PC-9 (cell line): Measurements from ENCODE around the gene CWF19L2. TPM values are rescaled to one million over a fixed set of nuclear protein-coding genes. Genes with fewer than 3 reads are reported as not detected.

Source experiments
- BruUV-seq: library from RNA; stranded (reverse); fragments of 400-500 nt; replicated peaks from 2 replicates; lab custom pipeline; 2021; lab: Mats Ljungman, UMichigan
- CTCF ChIA-PET: fragments of 300-600 bp; sonication (Branson Sonifier 250); formaldehyde crosslinking; loops from one replicate; lab custom pipeline; 2022; ENCODE audit warnings: antibody characterized with exemption; lab: Charles Lee
- POLR2A ChIA-PET: fragments of 300-600 bp; sonication (Branson Sonifier 250); formaldehyde crosslinking; loops from one replicate; lab custom pipeline; 2022; ENCODE audit warnings: antibody characterized with exemption; ENCODE audit not compliant: unreplicated experiment; lab: Charles Lee
- DNase-seq, 2 experiments: peaks; one replicate each; pipeline versions ENCODE4 v3.0.0 to v3.0.0-alpha.2; 2015 to 2022; ENCODE audit warnings: mixed read lengths in 1 of 2
- H2AFZ ChIP-seq: fragments of 200-600 bp; sonication (generic); 2 replicates; pipeline ENCODE4 v1.8.1; 2017; ENCODE audit warnings: antibody characterized with exemption
- H3F3A ChIP-seq: fragments of 200-600 bp; sonication (generic); 2 replicates; pipeline ENCODE4 v1.8.1; 2017; ENCODE audit warnings: antibody characterized with exemption, mild to moderate bottlenecking, low read depth; ENCODE audit not compliant: insufficient read depth
- H3K27ac ChIP-seq: fragments of 200-600 bp; sonication (generic); 2 replicates; pipeline ENCODE4 v1.6.1; 2016; ENCODE audit warnings: mixed run types
- H3K27me3 ChIP-seq: fragments of 200-600 bp; sonication (generic); 2 replicates; pipeline ENCODE4 v1.6.1; 2016; ENCODE audit warnings: low read depth, mixed run types; ENCODE audit not compliant: insufficient read depth
- H3K36me3 ChIP-seq: fragments of 200-600 bp; sonication (generic); 2 replicates; pipeline ENCODE4 v1.6.1; 2016; ENCODE audit warnings: low read depth, mixed run types
- H3K4me1 ChIP-seq: fragments of 200-600 bp; sonication (generic); replicated peaks from 2 replicates; pipeline ENCODE4 v1.6.1; 2016; ENCODE audit warnings: mixed run types; ENCODE audit not compliant: insufficient read depth
- H3K4me2 ChIP-seq: fragments of 200-600 bp; sonication (generic); 2 replicates; pipeline ENCODE4 v1.6.1; 2017; ENCODE audit warnings: mixed run types
- H3K4me3 ChIP-seq: fragments of 200-600 bp; sonication (generic); 2 replicates; pipeline ENCODE4 v1.6.1; 2016; ENCODE audit warnings: mixed run types
- H3K79me2 ChIP-seq: fragments of 200-600 bp; sonication (generic); 2 replicates; pipeline ENCODE4 v1.6.1; 2017; ENCODE audit warnings: low read depth, mixed run types
- H3K9me2 ChIP-seq: fragments of 200-600 bp; sonication (generic); 2 replicates; pipeline ENCODE4 v1.8.1; 2017; ENCODE audit warnings: mild to moderate bottlenecking; ENCODE audit not compliant: insufficient read depth
- H3K9me3 ChIP-seq: fragments of 200-600 bp; sonication (generic); 2 replicates; pipeline ENCODE4 v1.8.1; 2016; ENCODE audit warnings: low read depth; ENCODE audit not compliant: insufficient read depth
- H4K20me1 ChIP-seq: fragments of 200-600 bp; sonication (generic); 2 replicates; pipeline ENCODE4 v1.8.1; 2017; ENCODE audit not compliant: insufficient read depth
- EZH2 ChIP-seq: fragments of 200-600 bp; sonication (generic); IDR thresholded peaks from 2 replicates; pipeline ENCODE4 v1.8.0; 2017; ENCODE audit warnings: antibody characterized with exemption, low read depth
- intact Hi-C: fragments of 100-400 bp; cut with micrococcal nuclease; formaldehyde crosslinking; loops from one replicate; pipeline ENCODE4 v1.10.0; 2022; ENCODE audit not compliant: unreplicated experiment
- total RNA-seq: library from RNA; stranded (reverse); gene quantifications from 2 replicates; pipeline ENCODE4 v1.2.3, GENCODE V29; 2021
- TF ChIP-seq, protein P1 (sequence below): fragments of 200-600 bp; sonication (generic); conservative IDR thresholded peaks from 2 replicates; pipeline ENCODE4 v1.6.1; 2017; ENCODE audit warnings: mixed run types, antibody characterized with exemption, mild to moderate bottlenecking, moderate library complexity

Gene CWF19L2
- total RNA-seq, 1 experiment from 2014 or later: 12.1 TPM

DNA sequence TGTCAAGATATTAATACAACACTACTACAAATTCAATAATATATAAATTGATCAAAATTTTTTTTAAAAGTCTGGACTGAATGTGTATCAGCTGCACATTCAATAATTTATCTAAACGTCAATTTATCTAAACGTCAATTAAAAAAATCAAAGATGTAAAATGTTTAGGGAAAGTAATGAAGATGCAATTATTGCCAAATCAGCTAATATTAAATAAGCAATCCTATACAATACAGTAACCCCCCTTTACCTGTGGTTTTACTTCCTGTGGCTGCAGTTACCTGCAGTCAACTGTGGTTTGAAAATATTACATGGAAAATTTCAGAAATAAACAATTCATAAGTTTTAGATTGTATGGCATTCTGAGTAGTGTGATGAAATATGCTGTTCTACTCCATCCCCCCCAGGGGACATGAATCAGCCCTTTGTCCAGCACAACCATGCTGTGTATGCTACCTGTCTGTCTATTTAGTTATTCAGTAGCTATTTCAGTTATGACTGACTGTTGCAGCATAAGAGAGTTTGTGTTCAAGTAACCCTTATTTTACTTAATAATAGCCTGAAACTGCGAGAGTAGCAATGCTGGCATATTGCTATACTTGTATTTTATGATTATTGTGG is 72.2 kb downstream of the CWF19L2 start:
- ChIA-PET CTCF (no interaction called here), POLR2A (no interaction called here)
- DNase-seq: peak; percentile 31 to 83
- intact Hi-C loops: no loop called here
- TF ChIP-seq EZH2: no peak
- TF ChIP-seq, protein P1, sequence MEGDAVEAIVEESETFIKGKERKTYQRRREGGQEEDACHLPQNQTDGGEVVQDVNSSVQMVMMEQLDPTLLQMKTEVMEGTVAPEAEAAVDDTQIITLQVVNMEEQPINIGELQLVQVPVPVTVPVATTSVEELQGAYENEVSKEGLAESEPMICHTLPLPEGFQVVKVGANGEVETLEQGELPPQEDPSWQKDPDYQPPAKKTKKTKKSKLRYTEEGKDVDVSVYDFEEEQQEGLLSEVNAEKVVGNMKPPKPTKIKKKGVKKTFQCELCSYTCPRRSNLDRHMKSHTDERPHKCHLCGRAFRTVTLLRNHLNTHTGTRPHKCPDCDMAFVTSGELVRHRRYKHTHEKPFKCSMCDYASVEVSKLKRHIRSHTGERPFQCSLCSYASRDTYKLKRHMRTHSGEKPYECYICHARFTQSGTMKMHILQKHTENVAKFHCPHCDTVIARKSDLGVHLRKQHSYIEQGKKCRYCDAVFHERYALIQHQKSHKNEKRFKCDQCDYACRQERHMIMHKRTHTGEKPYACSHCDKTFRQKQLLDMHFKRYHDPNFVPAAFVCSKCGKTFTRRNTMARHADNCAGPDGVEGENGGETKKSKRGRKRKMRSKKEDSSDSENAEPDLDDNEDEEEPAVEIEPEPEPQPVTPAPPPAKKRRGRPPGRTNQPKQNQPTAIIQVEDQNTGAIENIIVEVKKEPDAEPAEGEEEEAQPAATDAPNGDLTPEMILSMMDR: no peak
- peaks cover 33% of the 10 kb centered on the region for H3K4me1 ChIP-seq
- no peak overlapping the region for H2AFZ ChIP-seq
- no peaks in the 10 kb centered on the region for H3K9me3 ChIP-seq
- no peaks in the 10 kb centered on the region for H3K79me2 ChIP-seq
- H3K4me2 ChIP-seq: peak overlapping the region; percentile 42
- no peaks in the 10 kb centered on the region for H3K27me3 ChIP-seq
- H3K9me2 ChIP-seq: no peaks in the 10 kb centered on the region
- no TSS peak for BruUV-seq
- H3K36me3 ChIP-seq: peaks cover 5% of the 10 kb centered on the region; the same call in 1 of the 2 replicates
- H3K27ac ChIP-seq: peak overlapping the region; percentile 79
- peaks cover 11% of the 10 kb centered on the region; the same call in 1 of the 2 replicates for H3F3A ChIP-seq
- H3K4me3 ChIP-seq: no peak overlapping the region
- no peaks in the 10 kb centered on the region for H4K20me1 ChIP-seq

DNA sequence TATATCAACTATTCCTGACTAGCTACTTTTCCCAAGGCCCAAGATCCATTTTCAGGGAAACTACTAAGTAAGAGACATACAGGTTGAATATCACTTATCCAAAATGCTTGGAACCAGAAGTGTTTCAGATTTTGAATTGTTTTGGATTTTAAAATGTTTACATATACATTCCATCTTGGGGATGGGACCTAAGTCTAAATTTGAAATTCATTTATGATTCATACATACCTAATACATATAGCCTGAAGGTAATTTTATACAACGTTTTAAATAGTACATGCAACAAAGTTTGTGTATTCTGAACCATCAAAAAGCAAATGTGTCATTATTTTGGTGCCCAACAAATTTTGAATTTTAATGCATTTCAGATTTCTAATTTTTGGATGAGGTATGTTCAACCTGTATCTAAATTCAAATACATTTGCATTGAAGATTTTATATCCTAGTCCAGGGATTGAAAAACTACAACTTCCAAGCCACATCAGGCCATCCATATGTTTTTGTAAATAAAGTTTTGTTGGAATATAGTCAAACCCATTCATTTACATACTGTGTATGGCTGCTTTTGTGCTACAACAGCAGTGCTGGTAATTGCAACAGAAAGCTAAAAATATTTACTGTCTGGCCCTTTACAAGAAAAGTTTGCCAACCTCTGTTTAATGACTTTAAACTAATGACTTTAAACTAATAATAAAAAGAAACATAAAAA is 73.3 kb downstream of the CWF19L2 start:
- H3K27ac ChIP-seq: peak overlapping the region; percentile 79
- H3K9me2 ChIP-seq: no peaks in the 10 kb centered on the region
- H3K4me3 ChIP-seq: no peak overlapping the region
- H3K36me3 ChIP-seq: peaks cover 5% of the 10 kb centered on the region; the same call in 1 of the 2 replicates
- H3K27me3 ChIP-seq: no peaks in the 10 kb centered on the region
- TF ChIP-seq, protein P1: no peak
- no peak for TF ChIP-seq EZH2
- DNase-seq: peak in 1 of 2 experiments; percentile 69
- H3K4me2 ChIP-seq: peak overlapping the region; percentile 42
- intact Hi-C loops: no loop called here
- peaks cover 33% of the 10 kb centered on the region for H3K4me1 ChIP-seq
- ChIA-PET POLR2A (no interaction called here), CTCF (no interaction called here)
- no peaks in the 10 kb centered on the region for H3K79me2 ChIP-seq
- peaks cover 11% of the 10 kb centered on the region; the same call in 1 of the 2 replicates for H3F3A ChIP-seq
- no peaks in the 10 kb centered on the region for H3K9me3 ChIP-seq
- no TSS peak for BruUV-seq
- H4K20me1 ChIP-seq: no peaks in the 10 kb centered on the region
- H2AFZ ChIP-seq: no peak overlapping the region

DNA sequence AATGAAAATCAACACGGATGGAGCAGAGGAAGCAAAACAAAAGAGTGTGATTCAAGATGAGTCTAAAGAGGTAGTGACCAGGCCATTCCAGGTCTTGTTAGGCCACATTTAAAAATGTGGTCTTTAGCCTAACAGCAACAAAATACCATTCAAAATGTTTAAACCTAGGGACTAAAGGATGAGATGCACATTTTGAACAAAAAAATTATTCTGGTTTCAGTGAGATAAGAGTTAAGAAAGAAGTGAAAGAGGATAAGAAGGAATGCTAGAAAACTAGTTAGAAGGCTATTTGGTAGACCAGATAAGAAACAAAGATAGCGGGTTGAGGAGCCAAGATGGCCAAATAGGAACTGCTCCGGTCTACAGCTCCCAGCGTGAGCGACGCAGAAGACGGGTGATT is 85.2 kb downstream of the CWF19L2 start:
- no peaks in the 10 kb centered on the region for H4K20me1 ChIP-seq
- no peak overlapping the region for H2AFZ ChIP-seq
- no peaks in the 10 kb centered on the region for H3K27me3 ChIP-seq
- TF ChIP-seq, protein P1: no peak
- TF ChIP-seq EZH2: no peak
- no peak overlapping the region for H3K4me3 ChIP-seq
- H3K4me2 ChIP-seq: no peak overlapping the region
- no peaks in the 10 kb centered on the region for H3K9me3 ChIP-seq
- BruUV-seq: no TSS peak
- peaks cover 9% of the 10 kb centered on the region for H3K4me1 ChIP-seq
- H3F3A ChIP-seq: peaks cover 3% of the 10 kb centered on the region; the same call in 1 of the 2 replicates
- no peaks in the 10 kb centered on the region for H3K79me2 ChIP-seq
- ChIA-PET CTCF (no interaction called here), POLR2A (no interaction called here)
- intact Hi-C loops: no loop called here
- no peak for DNase-seq
- 0 out of 2 replicates have a peak, but pooled peaks cover 3% of the 10 kb centered on the region for H3K36me3 ChIP-seq
- no peaks in the 10 kb centered on the region for H3K9me2 ChIP-seq
- H3K27ac ChIP-seq: no peak overlapping the region
